K562 (cell line): ENCODE results near the gene CEP57. TPM values are rescaled to one million over a fixed set of nuclear protein-coding genes. Genes with fewer than 3 reads are reported as not detected.

Experiments
- CBFA2T2 ChIP-seq: fragments of 450-650 bp; conservative IDR thresholded peaks from 2 replicates; pipeline ENCODE4 v1.6.1; 2017; ENCODE audit warnings: mild to moderate bottlenecking
- FOSL1 ChIP-seq: fragments of 200-800 bp; sonication (Bioruptor generic); conservative IDR thresholded peaks from 2 replicates; pipeline ENCODE4 v1.6.1; 2016; ENCODE audit warnings: missing genetic modification characterization, missing compliant biosample characterization
- FOXK2 ChIP-seq, 2 experiments: fragments of 450-650 bp; IDR thresholded peaks in 1 of 2; conservative IDR thresholded peaks in 1 of 2; 2 replicates each; pipeline ENCODE4 v1.6.1; 2016; ENCODE audit warnings: low read depth in 2 of 2, mild to moderate bottlenecking in 1 of 2
- HDAC2 ChIP-seq: fragments of 450-650 bp; IDR thresholded peaks from 2 replicates; pipeline ENCODE4 v1.6.1; 2016; ENCODE audit warnings: mild to moderate bottlenecking
- JUN ChIP-seq, 2 experiments: sonication (generic) in 1 of 2; formaldehyde crosslinking in 1 of 2; IDR thresholded peaks; 2 replicates each; pipeline versions ENCODE4 v1.6.1 to v1.8.0; 2012 to 2022; ENCODE audit warnings: borderline replicate concordance in 2 of 2, mild to moderate bottlenecking in 2 of 2, improper control_type of control experiment in 1 of 2, low read depth in 1 of 2, low read length in 1 of 2, missing genetic modification reagents in 1 of 2
- JUND ChIP-seq, 2 experiments: IDR thresholded peaks; 2 replicates in 1 of 2; 3 replicates in 1 of 2; pipeline ENCODE4 v1.6.1; 2011; ENCODE audit warnings: borderline replicate concordance in 2 of 2, low read depth in 2 of 2, low read length in 2 of 2, improper control_type of control experiment in 1 of 2, missing biosample characterization in 1 of 2, missing genetic modification characterization in 1 of 2, missing genetic modification reagents in 1 of 2
- KDM5B ChIP-seq: fragments of 200-600 bp; sonication (generic); IDR thresholded peaks from 2 replicates; pipeline ENCODE4 v1.6.1; 2012; ENCODE audit warnings: low read depth, mild to moderate bottlenecking, moderate library complexity, low read length, control low read depth, inconsistent platforms; ENCODE audit not compliant: insufficient replicate concordance
- KLF6 ChIP-seq: fragments of 250-450 bp; sonication (Bioruptor Pico); IDR thresholded peaks from 2 replicates; pipeline ENCODE4 v1.4.0; 2020; ENCODE audit warnings: mild to moderate bottlenecking, moderate library complexity, borderline replicate concordance
- POLR2A ChIP-seq: fragments of 450-650 bp; conservative IDR thresholded peaks from 2 replicates; pipeline ENCODE4 v1.6.1; 2016
- POLR2AphosphoS5 ChIP-seq: IDR thresholded peaks from 2 replicates; pipeline ENCODE4 v1.6.1; 2011; ENCODE audit warnings: mild to moderate bottlenecking, low read depth, low read length, moderate library complexity; ENCODE audit not compliant: control insufficient read depth, insufficient read depth
- RBBP5 ChIP-seq: fragments of 200-600 bp; sonication (generic); IDR thresholded peaks from 2 replicates; pipeline ENCODE4 v1.6.1; 2012; ENCODE audit warnings: borderline replicate concordance, mild to moderate bottlenecking, low read length, control low read depth, inconsistent platforms; ENCODE audit not compliant: insufficient read depth, poor library complexity, severe bottlenecking
- SIN3A ChIP-seq, 2 experiments: fragments of 150-350 bp in 1 of 2; IDR thresholded peaks; 2 replicates each; pipeline ENCODE4 v1.6.1; 2011 to 2016; ENCODE audit warnings: borderline replicate concordance in 2 of 2, low read depth in 2 of 2, low read length in 2 of 2, mild to moderate bottlenecking in 2 of 2, moderate library complexity in 2 of 2; ENCODE audit not compliant: control insufficient read depth in 1 of 2
- SIX5 ChIP-seq, 2 experiments: IDR thresholded peaks; 2 replicates each; pipeline ENCODE4 v1.6.1; 2011; ENCODE audit warnings: low read length in 2 of 2, borderline replicate concordance in 1 of 2, low read depth in 1 of 2, mild to moderate bottlenecking in 1 of 2, moderate library complexity in 1 of 2; ENCODE audit not compliant: insufficient read depth in 1 of 2
- TBP ChIP-seq: optimal IDR thresholded peaks from 2 replicates; pipeline ENCODE3; 2011; ENCODE audit warnings: low read depth, low read length, improper control_type of control experiment
- TOE1 ChIP-seq, 2 experiments: fragments of 450-650 bp in 1 of 2; sonication (generic) in 1 of 2; formaldehyde crosslinking in 1 of 2; IDR thresholded peaks; 2 replicates each; pipeline versions ENCODE4 v1.7.1 to v1.8.0; 2016 to 2022; ENCODE audit warnings: borderline replicate concordance in 2 of 2, mild to moderate bottlenecking in 2 of 2, antibody characterized with exemption in 1 of 2, inconsistent platforms in 1 of 2, low read depth in 1 of 2, missing genetic modification reagents in 1 of 2, moderate library complexity in 1 of 2
- ZNF316 ChIP-seq: fragments of 450-650 bp; IDR thresholded peaks from 2 replicates; pipeline ENCODE4 v1.6.1; 2016
- ZNF354B ChIP-seq: fragments of 250-450 bp; sonication (Bioruptor Pico); IDR thresholded peaks from 2 replicates; pipeline ENCODE4 v1.4.0; 2020
- ZNF41 ChIP-seq: fragments of 250-450 bp; sonication (Bioruptor Pico); conservative IDR thresholded peaks from 2 replicates; pipeline ENCODE4 v1.4.0; 2020; ENCODE audit warnings: mild to moderate bottlenecking
- ZNF644 ChIP-seq: fragments of 200-800 bp; sonication (Bioruptor generic); IDR thresholded peaks from 2 replicates; pipeline ENCODE4 v1.6.1; 2016; ENCODE audit warnings: low read depth, missing genetic modification characterization, missing compliant biosample characterization
- polyA plus RNA-seq, 8 experiments: library from polyadenylated mRNA; depleted of rRNA in 4 of 8; stranded (reverse) in 5 of 8; unstranded in 3 of 8; fragments of >200 nt; fragmentation: Nextera tagmentation in 2 of 8; fragmentation: Illumina TruSeq in 1 of 8; extraction: Ambion mirVana in 2 of 8; extraction: Trizol in 1 of 8; gene quantifications; 2 replicates each; pipeline versions ENCODE4 v1.2.1 to v1.2.3, GENCODE V29; 2011 to 2014; ENCODE audit warnings: inconsistent platforms in 1 of 8, missing spikeins in 1 of 8
- total RNA-seq, 7 experiments: library from RNA; depleted of rRNA in 6 of 7; stranded (reverse); fragments of >200 nt in 6 of 7; fragmentation: Illumina TruSeq in 2 of 7; extraction: Trizol in 2 of 7; gene quantifications; 2 replicates each; pipeline versions ENCODE4 v1.2.1 to v1.2.3, GENCODE V29; 2011 to 2021; ENCODE audit warnings: low replicate concordance in 1 of 7
- TF ChIP-seq, protein P1 (sequence below): fragments of 450-650 bp; formaldehyde crosslinking; IDR thresholded peaks from 2 replicates; pipeline ENCODE4 v1.4.0; 2020; ENCODE audit warnings: mild to moderate bottlenecking, mixed read lengths
- TF ChIP-seq, protein P2 (sequence below): conservative IDR thresholded peaks from 2 replicates; pipeline ENCODE4 v1.6.1; 2011; ENCODE audit warnings: low read depth, mild to moderate bottlenecking, low read length; ENCODE audit not compliant: control insufficient read depth

Gene CEP57
- total and polyA plus RNA-seq, 9 of the 15 experiments (the other 6 are each of a cell fraction or from before 2014, with no cell fraction given), result 25.1 to 88.1 (median 65.2) TPM

DNA sequence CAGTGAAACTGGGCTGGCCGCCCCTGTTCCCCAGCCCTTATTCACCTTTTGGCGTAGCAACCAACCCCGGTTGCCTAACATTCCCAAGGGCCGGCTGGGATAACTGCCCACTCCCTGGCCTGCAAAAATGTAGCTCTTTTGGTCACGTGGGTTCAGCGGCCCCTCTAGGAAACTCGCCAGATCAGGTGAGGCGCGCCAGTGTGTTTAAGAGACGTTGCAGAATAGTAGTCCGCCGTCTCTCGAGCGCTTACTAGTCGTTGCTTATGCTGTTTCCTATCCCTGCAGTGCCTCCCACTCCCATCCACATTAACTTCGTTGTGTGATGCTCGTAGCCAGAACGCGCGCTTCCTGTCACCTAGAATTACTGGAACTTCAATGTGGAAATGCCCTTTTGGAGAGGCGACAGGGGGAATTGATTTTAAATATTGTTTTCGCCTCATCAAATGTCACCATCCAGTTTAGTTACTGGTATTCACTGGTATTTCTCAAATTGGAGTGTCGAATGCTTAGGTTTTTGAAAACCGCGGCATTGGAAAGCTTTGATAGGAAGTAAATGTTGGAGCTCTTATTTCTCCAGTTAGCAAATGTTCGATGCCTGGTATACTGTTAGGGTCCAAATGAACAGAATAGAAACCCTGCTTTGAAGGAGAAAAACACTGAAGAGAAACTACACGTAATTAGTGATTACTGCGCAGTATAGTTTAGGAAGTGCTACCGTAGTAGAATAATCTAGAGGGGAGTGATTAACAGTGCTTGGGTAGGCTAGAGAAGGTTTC is 823 bp downstream of the CEP57 start (continued):
- TF ChIP-seq, protein P1, sequence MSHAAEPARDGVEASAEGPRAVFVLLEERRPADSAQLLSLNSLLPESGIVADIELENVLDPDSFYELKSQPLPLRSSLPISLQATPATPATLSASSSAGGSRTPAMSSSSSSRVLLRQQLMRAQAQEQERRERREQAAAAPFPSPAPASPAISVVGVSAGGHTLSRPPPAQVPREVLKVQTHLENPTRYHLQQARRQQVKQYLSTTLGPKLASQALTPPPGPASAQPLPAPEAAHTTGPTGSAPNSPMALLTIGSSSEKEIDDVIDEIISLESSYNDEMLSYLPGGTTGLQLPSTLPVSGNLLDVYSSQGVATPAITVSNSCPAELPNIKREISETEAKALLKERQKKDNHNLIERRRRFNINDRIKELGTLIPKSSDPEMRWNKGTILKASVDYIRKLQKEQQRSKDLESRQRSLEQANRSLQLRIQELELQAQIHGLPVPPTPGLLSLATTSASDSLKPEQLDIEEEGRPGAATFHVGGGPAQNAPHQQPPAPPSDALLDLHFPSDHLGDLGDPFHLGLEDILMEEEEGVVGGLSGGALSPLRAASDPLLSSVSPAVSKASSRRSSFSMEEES (CRISPR knock-in tag), result peak; percentile 90
- TF ChIP-seq POLR2AphosphoS5 (peak; percentile 46; the same call in 1 of the 2 replicates), SIX5 (IDR thresholded peaks at IDR 0.05; ENCODE audit: borderline replicate concordance in 1 of 2, insufficient read depth in 1 of 2, low read depth in 1 of 2, low read length in 2 of 2) (no peak), FOSL1 (tag) (peak; percentile 1; the same call in 1 of the 2 replicates), JUN (IDR thresholded peaks at IDR 0.05; ENCODE audit: borderline replicate concordance, low read depth, low read length) (no peak), JUN (CRISPR knock-in tag; IDR thresholded peaks at IDR 0.05; ENCODE audit: borderline replicate concordance) (0 out of 2 replicates have a peak, but pooled peaks have one; percentile 66), ZNF41 (no peak), POLR2A (no peak), FOXK2 (conservative IDR thresholded peaks at IDR 0.05 in 1 of 2, IDR thresholded peaks at IDR 0.05 in 1 of 2; ENCODE audit: low read depth in 2 of 2) (0 out of 4 replicates have a peak, but pooled peaks of 1 of the 2 experiments have one; percentile 10), CBFA2T2 (peak; percentile 65), ZNF644 (tag) (0 out of 2 replicates have a peak, but pooled peaks have one; percentile 13), ZNF354B (CRISPR knock-in tag) (no peak), TBP (peak; percentile 77), HDAC2 (0 out of 2 replicates have a peak, but pooled peaks have one; percentile 18), RBBP5 (peak; percentile 61), JUND (IDR thresholded peaks at IDR 0.05; ENCODE audit: borderline replicate concordance, low read depth, low read length) (0 out of 2 replicates have a peak, but pooled peaks have one; percentile 8), JUND (tag; IDR thresholded peaks at IDR 0.05; ENCODE audit: borderline replicate concordance, low read depth, low read length) (no peak), SIN3A (IDR thresholded peaks at IDR 0.05; ENCODE audit: borderline replicate concordance in 2 of 2, control insufficient read depth in 1 of 2, low read depth in 2 of 2, low read length in 2 of 2) (peak; percentile 21 to 77; a peak in 2 of 4 replicates), KDM5B (peak; percentile 51), KLF6 (CRISPR knock-in tag) (no peak), TOE1 (IDR thresholded peaks at IDR 0.05; ENCODE audit: borderline replicate concordance) (peak; percentile 91), TOE1 (CRISPR knock-in tag; IDR thresholded peaks at IDR 0.05; ENCODE audit: borderline replicate concordance, low read depth) (no peak), ZNF316 (peak; percentile 11; the same call in 1 of the 2 replicates)
- TF ChIP-seq, protein P2, sequence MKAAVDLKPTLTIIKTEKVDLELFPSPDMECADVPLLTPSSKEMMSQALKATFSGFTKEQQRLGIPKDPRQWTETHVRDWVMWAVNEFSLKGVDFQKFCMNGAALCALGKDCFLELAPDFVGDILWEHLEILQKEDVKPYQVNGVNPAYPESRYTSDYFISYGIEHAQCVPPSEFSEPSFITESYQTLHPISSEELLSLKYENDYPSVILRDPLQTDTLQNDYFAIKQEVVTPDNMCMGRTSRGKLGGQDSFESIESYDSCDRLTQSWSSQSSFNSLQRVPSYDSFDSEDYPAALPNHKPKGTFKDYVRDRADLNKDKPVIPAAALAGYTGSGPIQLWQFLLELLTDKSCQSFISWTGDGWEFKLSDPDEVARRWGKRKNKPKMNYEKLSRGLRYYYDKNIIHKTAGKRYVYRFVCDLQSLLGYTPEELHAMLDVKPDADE, result 0 out of 2 replicates have a peak, but pooled peaks have one; percentile 23
